Measurements from ENCODE around the gene MORN1.
A peak's percentile ranks its signal among the peaks of the same experiment; 100 is the strongest.
"Not testable (repeated sequence)": the region's sequence is repeated elsewhere in the genome, so short reads cannot be mapped to it uniquely, and the experiment has no call there.

The MORN1 gene

GRCh38 chr1:2334883-2335534 is 56.3 kb downstream of the MORN1 start:
- no peak for DNase-seq

DNA sequence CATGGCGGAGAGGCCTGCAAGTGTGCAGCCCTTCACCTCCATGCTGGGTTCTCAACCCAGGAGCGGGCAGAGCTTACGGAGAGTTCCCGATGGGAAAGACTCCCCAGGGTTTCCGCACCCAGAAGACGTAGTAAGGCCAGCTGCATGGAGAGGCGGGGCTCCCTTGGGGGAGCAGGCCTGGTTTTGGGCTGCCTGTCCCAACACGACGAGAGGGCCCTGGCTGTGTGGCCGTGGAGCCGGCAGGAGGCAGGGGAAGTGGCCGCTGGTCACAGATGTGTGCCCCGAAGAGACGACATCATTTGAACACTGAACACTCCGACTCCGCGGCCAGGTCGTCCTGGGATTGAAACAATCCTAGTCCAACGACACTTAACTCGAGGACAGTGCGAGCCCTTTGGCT is 57.0 kb downstream of the MORN1 start:
- DNase-seq: no peak

DNA sequence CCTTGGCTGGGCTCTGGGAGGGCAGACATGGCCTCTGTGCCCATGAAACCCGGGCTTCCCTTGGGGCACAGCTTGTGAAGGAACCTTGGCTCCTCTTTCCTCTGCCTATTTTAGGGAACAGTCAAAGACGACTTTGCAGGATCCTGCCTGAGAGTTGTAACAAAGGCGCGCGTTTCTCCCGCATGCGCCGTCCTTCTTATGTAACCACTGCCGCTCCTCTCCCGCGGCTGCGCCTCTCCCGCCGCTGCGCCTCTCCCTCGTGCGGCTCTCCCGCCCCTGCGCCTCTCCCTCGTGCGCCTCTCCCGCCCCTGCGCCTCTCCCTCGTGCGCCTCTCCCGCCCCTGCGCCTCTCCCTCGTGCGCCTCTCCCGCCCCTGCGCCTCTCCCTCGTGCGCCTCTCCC is 59.8 kb downstream of the MORN1 start:
- DNase-seq: not testable (repeated sequence)

DNA sequence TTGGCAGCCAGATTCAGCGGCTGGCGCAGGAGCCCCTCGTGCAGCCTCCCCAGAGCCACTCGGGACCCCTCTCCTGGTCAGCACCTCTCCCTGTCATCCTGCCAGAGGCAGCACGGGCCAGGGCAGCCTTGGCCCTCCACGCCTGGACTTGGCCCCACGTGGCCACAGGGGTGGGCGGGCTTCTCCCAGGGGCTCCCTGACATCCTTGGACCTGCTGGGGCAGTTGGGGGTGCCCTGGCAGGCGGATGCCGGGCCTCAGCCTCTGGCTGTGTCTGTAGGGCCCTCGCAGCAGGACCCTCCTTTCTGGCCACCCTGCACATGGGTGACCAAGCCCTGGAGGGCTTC is 60.2 kb downstream of the MORN1 start:
- DNase-seq: no peak

DNA sequence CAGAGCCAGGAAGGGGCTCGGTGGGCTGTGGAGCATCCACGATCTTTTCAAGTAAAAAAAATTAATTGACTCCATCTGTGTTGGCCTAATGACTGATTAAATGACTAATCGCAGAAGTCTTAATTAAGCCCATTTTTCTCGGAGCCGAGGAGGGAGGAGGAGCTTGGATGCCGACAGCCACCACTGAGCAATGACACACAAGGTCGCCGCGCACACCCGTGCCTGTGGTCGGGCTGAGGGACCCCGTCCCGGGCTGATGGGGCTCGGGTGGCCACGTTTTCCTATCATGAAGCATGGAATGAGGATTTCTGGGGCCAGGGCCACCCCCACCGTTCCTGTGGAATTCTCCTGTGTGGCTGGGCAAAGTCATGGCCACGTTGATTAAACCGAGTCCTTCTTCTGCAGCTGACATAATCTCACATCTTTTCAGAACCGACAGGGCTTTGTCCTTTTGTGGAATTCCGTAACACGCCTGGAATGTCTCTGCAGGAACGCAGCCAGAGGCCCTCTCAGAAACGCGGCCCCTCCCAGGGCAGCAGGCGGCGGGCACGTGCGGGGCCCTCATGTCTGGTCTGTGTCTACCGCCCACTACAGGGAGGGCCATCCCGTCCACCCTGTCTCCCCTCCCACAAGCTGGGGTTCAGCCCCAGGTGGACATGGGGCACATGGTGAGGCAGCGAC is 60.7 kb downstream of the MORN1 start:
- no peak for DNase-seq

GRCh38 chr1:2330035-2330434 is 61.3 kb downstream of the MORN1 start:
- DNase-seq: no peak

- no peak for DNase-seq
Measured at GRCh38 chr1:2328676-2329455, 62.5 kb downstream of the MORN1 start.

DNA sequence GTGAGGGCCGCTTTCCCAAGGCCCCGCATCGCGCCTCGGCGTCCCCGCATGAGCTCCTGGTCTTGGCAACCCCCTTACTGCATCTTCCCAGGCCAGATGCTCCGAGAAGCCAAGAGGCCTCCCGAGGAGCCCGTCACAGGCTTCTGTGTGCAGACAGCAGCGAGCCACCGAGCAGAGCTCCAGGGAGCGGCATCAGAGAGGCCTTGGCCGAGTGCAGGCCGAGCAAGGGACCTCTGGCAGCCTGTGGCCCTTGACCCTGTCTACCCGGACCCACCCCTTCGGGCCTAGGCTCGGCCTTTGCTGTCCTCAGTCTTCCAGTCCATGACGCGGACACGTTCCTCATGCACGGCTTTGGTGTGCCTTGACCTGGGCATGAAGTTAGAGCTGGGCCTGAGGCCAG is 63.5 kb downstream of the MORN1 start:
- no peak for DNase-seq

DNA sequence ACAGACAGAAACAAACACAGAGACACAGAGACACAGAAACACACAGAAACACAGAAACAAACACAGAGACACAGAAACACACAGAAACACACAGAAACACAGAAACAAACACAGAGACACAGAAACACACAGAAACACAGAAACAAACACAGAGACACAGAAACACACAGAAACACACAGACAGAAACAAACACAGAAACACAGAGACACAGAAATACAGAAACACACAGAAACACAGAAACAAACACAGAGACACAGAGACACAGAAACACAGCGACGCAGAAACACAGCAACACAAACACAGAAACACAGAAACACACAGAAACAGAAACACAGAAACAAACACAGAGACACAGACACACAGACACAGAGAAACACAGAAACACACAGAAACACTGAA is 64.2 kb downstream of the MORN1 start:
- DNase-seq: not testable (repeated sequence)

DNA sequence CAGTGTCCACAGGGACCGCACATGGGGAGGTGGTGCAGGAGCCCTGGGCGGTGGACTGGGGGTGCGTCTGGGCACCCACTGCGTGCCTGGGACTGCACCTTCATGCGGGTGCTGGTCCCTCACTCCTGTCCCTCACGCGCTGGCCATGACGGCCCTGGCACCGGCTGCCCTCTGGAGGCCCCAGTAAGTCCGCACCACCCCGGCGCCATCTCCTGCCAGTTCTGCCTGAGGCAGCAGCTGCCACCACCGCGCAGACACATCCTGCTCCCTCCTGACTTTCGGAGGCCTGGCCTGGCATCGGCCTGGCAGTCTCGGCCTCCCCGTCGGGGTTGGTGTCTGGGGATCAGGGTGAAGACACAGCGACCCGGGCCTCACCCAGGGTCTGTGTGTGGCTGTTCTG is 64.8 kb downstream of the MORN1 start:
- DNase-seq: no peak

DNA sequence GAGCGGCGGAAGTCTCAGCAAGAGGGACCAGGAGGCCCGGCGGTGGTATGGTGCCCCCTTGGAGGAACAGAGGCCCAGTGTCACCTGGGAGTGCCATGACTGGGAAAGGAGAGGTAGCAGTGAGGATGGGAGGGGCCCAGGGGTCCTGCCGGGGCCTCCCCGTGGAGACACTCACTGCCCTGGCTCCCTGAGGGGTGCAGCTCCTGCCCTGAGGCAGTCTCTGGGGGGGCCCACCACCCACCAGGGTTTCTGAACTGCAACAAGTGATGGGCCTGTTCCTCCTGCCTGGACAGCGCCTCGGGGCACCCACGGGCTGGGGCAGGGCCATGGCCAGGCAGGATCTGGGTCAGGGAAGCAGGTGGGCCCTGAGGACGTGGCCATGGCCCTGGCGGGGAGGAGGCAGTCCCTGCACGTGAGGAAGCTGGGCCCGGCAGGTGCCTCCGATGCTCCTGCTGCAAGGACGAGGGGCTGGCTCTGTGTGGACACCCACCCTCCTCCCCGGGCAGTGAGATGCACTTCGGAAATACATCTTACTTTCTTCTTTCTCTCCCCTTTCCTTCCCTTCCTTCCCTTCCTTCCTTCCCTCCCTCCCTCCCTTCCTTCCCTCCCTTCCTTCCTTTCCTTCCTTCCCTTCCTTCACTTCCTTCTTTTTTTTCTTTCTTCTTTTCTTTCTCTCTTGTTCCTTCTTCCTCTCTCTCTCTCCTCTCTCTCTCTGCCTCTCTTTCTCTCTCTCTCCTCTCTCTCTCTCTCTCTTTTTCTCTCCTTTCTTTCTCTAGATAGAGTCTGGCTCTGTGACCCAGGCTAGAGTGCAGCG is 66.6 kb downstream of the MORN1 start:
- DNase-seq: no peak

DNA sequence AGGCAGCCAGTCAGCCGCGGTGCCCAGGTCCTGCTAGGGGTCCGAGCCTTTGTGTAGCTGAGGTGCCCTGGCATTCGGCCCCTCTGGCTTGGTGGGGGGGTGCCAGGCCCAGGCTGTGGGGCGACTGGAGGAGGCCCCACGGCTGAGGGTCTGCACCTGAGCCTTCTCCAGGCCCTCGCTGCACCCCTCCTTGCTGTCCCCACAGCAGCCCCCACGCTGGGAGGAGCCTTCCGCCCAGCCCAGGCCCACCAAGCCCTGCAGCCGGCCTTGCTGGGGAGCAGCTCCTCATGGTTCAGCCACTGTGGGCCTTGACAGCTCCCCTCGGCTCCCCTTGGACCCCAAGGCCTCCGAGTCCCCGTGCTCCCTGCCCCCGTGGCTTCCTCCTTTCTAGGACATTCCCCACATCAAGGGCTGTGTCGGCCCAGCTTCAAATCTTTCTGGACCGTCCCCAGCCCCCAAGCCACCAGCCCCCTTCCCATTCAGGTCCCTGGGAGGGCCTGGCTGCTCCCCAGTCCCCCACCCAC is 67.8 kb downstream of the MORN1 start:
- no peak for DNase-seq

DNA sequence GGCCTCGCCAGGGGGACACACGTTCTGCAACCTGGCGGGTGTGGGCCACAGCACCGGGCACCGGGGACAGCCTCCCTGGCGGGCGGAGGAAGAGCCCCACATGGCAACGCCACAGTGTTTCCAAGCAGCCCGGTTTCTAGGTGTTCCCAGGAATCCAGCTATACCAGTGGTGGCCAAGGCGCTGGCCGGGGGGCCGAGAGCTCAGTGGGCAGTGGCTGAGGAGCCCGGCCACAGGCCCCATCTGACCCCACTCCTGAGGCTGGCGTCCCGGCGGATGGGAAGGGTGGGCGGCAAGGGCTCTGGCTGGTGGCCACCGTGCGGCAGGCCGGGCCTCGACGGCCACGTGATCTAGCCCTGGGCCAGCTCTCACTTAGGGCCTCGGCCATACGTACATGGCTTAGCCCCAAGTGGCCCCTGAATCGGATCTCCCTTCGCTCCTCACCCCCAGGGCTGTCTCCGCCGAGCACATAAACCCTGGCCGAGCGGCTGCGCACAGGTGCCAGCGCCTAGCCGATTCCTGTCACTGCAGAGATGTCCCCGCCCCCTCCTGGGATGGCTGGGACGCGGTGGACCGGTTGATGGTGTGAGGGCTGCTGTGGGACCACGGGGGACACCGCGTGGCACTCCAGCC is 68.7 kb downstream of the MORN1 start:
- peak; percentile 49 for DNase-seq

DNA sequence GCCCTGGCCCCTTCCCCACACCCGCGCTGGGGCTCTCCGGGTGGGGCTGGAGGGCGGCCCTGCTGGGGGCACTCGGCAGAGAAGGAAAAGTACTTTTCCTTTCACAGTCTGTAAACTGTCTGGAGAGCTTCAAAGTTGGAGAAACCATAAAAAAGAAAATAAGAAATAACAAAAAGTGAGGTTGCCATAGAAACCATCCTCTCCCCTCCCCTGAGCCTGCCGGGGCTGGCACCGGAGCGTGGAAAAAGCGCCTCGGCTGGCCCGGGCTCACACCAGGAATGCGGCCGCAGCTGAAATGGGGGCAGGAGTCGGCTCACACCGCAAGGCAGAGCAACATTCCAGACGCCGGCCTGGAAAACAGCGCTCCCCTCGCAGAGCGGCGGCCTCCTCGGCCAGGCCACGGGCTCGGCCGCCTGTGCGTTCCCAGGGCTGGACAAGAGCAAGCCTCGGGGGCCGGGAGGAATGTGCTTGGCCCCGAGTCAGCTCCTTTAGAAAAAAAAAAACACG is 69.2 kb downstream of the MORN1 start:
- no peak for DNase-seq

- DNase-seq: no peak
Measured at GRCh38 chr1:2320760-2321667, 70.3 kb downstream of the MORN1 start.

DNA sequence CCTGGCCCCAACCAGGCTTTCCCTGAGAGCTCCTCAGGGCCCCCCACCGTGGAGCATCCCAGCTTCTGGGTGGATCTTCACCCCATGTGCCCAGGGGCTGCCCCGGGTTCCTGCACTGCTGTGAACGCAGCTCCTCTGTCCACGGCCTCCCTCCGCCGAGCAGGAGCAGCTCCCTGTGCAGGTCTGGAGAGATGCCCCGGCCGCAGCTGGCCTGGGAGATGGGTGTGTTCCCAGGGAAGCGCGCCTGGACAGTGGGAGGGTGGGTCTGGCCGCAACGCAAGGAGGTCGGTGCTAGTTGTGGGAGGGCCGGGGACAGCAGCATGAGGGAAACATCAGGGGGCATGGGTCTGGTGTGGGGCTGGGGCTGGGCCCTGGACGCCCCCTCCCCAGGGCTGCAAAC is 71.3 kb downstream of the MORN1 start:
- DNase-seq: no peak

DNA sequence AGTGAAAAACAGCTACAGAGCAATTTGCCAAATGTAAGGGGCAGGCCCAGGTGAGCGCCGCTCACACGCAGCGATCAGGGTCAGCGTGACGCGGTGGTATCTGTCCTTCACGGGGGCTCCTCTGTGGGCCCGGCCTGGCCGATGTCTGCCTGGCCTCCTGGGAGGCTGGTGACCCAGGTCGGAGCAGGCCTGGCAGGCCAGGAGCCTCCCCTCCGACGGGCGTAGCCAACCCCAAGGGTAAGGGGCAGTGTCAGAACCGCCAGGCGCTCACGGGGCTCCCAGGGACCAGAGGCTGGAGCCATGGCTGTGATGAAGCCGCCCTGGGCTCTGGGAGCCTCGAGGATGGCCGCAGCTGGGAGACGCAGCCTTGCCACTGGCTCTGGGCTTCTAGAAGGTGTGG is 72.1 kb downstream of the MORN1 start:
- DNase-seq: no peak

- no peak for DNase-seq
Measured at GRCh38 chr1:2318314-2319278, 72.8 kb downstream of the MORN1 start.

- no peak for DNase-seq
Measured at GRCh38 chr1:2317230-2318065, 73.9 kb downstream of the MORN1 start.
